Ascending aorta (tissue), 2 donors: ENCODE measurements around the gene FIGLA. TPM values are rescaled to one million over a fixed set of nuclear protein-coding genes. Genes with fewer than 3 reads are reported as not detected.

Experiments used
- DNase-seq, 2 donors: peaks; one replicate each; pipeline ENCODE4 v3.0.0-alpha.2; 2019; ENCODE audit warnings: low spot score in 2 of 2
- H3K27ac ChIP-seq, 2 donors: fragments of 200-600 bp; sonication (generic); one replicate each; pipeline ENCODE4 v1.5.1; 2016 to 2017; ENCODE audit warnings: mild to moderate bottlenecking in 1 of 2
- H3K27me3 ChIP-seq: fragments of 200-600 bp; sonication (generic); one replicate; pipeline ENCODE4 v1.5.1; 2017
- H3K36me3 ChIP-seq, 2 donors: fragments of 200-600 bp; sonication (generic); one replicate each; pipeline ENCODE4 v1.5.1; 2016
- H3K4me1 ChIP-seq, 2 donors: fragments of 200-600 bp; sonication (generic); one replicate each; pipeline ENCODE4 v1.5.1; 2016 to 2017; ENCODE audit warnings: mild to moderate bottlenecking in 1 of 2
- H3K4me3 ChIP-seq, 2 donors: fragments of 200-600 bp; sonication (generic); one replicate each; pipeline ENCODE4 v1.5.1; 2016 to 2017; ENCODE audit warnings: mild to moderate bottlenecking in 1 of 2
- H3K9me3 ChIP-seq, 2 donors: fragments of 200-600 bp; sonication (generic); one replicate each; pipeline ENCODE4 v1.5.1; 2016
- intact Hi-C: fragments of 100-400 bp; cut with DNase I; formaldehyde crosslinking; loops from one replicate; pipeline ENCODE4 v1.15.1; 2023
- total RNA-seq: library from RNA; depleted of rRNA; stranded (reverse); fragments of >200 nt; gene quantifications from one replicate; pipeline ENCODE4 v1.1.0, GENCODE V29; 2016
- TF ChIP-seq, protein P1 (sequence below), 3 experiments: fragments of 200-600 bp in 2 of 3; fragments of 450-650 bp in 1 of 3; sonication (generic) in 2 of 3; IDR thresholded peaks; one replicate each; pipeline ENCODE4 v1.5.1; 2016 to 2019; ENCODE audit warnings: antibody characterized with exemption in 3 of 3, mild to moderate bottlenecking in 1 of 3, moderate library complexity in 1 of 3

Gene FIGLA
- total RNA-seq, 1 donor from 2014 or later: not detected

DNA sequence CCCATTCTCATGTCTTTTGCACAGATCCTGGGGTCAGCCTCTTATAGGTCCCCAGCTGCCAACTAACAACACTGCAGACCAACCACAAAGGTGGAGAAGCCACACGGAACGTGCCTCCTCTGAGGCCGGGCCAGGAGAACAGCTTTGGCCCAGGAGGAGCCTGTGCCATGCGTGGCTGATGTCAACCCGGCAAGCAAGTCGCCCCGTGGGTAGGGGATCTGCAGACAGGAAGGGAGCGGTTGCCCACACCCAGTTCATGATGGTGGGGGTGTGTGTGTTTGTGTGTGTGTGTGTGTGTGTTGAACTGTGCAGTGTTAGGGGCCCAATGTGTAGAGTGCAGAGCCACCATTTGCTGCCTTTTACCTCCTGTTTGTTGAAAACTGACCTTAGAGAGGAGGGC, 32.4 kb upstream of the FIGLA start:
- no peak for DNase-seq
- intact Hi-C loops: no loop called here
- Histone ChIP-seq H3K27ac (no peak overlapping the region), H3K4me1 (no peaks in the 10 kb centered on the region), H3K27me3 (no peaks in the 10 kb centered on the region), H3K9me3 (no peaks in the 10 kb centered on the region), H3K36me3 (no peaks in the 10 kb centered on the region), H3K4me3 (no peak overlapping the region)
- TF ChIP-seq, protein P1, sequence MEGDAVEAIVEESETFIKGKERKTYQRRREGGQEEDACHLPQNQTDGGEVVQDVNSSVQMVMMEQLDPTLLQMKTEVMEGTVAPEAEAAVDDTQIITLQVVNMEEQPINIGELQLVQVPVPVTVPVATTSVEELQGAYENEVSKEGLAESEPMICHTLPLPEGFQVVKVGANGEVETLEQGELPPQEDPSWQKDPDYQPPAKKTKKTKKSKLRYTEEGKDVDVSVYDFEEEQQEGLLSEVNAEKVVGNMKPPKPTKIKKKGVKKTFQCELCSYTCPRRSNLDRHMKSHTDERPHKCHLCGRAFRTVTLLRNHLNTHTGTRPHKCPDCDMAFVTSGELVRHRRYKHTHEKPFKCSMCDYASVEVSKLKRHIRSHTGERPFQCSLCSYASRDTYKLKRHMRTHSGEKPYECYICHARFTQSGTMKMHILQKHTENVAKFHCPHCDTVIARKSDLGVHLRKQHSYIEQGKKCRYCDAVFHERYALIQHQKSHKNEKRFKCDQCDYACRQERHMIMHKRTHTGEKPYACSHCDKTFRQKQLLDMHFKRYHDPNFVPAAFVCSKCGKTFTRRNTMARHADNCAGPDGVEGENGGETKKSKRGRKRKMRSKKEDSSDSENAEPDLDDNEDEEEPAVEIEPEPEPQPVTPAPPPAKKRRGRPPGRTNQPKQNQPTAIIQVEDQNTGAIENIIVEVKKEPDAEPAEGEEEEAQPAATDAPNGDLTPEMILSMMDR (IDR thresholded peaks at IDR 0.05): no peak

- intact Hi-C loops: no loop called here
- DNase-seq: no peak
These were observed 30.1 kb upstream of the FIGLA start, which contains the start of gene CLEC4F for GRCh38 chr2:70820499-70820898. TSS of gene CLEC4F (minus strand) at chr2:70820599. CDS start at chr2:70820523, 76 bp downstream.

DNA sequence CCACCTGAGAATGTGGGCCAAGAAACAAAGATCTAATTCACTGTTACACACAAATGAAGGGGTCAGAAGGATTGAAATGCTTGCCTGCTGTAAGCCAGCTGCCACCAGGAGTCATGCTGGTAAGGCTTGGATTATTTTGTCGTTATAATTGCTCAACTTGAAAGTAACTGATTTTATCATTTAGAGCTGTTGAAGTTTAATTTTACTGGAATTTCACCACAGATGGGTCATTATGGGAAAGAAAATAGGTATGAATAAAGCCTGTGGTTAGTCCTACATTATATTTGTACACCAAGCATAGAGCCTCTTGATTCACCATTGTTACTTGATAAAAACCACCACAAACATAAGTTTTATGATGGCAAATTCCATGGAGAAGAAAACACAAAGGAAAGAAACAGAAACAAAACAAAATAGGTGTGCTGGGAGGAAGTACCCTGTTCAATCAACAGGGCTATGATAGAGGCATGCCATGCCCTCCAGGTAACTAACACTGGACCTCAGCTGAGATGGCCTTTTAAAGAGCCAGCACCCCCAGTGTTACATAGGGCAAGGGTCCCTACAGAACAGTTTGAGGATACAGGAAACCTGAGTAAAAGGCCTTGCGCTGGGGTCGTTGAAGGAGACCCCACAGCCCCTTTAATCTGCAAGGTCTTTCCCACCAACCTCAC, 27.0 kb upstream of the FIGLA start:
- H3K36me3 ChIP-seq: no peaks in the 10 kb centered on the region
- no peaks in the 10 kb centered on the region for H3K9me3 ChIP-seq
- H3K27me3 ChIP-seq: no peaks in the 10 kb centered on the region
- intact Hi-C loops: no loop called here
- H3K4me3 ChIP-seq: no peak overlapping the region
- TF ChIP-seq, protein P1 (IDR thresholded peaks at IDR 0.05): no peak
- H3K4me1 ChIP-seq: no peaks in the 10 kb centered on the region
- no peak for DNase-seq
- H3K27ac ChIP-seq: no peak overlapping the region

More at GRCh38 chr2:70820499-70820898, 30.1 kb upstream of the FIGLA start, which contains the start of gene CLEC4F:
- Histone ChIP-seq H3K36me3 (no peaks in the 10 kb centered on the region), H3K9me3 (no peaks in the 10 kb centered on the region), H3K27me3 (no peaks in the 10 kb centered on the region), H3K4me3 (no peak within 1 kb of the TSS), H3K27ac (no peak within 1 kb of the TSS), H3K4me1 (no peaks in the 10 kb centered on the region)
- TF ChIP-seq, protein P1 (IDR thresholded peaks at IDR 0.05): no peak

DNA sequence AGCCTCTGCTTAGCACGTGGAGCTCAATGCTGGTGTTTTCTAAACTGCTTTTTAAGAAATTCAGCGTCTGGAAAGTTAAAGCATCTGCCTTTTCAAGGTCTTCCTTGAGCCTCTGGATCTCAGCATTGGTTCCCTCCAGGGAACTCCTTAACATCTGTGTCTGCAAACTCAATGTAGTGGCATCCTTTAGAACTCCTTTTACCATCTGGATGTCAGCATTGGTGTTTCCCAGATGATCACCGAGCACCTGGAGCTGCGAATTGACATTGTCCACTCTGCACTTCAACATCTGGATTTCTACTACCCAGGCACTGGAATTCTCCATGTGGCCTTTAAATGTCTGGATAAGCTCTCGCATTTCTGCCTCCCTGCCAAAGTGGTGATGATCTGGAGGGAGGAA, 26.3 kb upstream of the FIGLA start:
- no peak overlapping the region for H3K27ac ChIP-seq
- no peaks in the 10 kb centered on the region for H3K27me3 ChIP-seq
- H3K36me3 ChIP-seq: no peaks in the 10 kb centered on the region
- intact Hi-C loops: no loop called here
- no peaks in the 10 kb centered on the region for H3K4me1 ChIP-seq
- TF ChIP-seq, protein P1 (IDR thresholded peaks at IDR 0.05): no peak
- no peaks in the 10 kb centered on the region for H3K9me3 ChIP-seq
- no peak overlapping the region for H3K4me3 ChIP-seq
- DNase-seq: no peak

DNA sequence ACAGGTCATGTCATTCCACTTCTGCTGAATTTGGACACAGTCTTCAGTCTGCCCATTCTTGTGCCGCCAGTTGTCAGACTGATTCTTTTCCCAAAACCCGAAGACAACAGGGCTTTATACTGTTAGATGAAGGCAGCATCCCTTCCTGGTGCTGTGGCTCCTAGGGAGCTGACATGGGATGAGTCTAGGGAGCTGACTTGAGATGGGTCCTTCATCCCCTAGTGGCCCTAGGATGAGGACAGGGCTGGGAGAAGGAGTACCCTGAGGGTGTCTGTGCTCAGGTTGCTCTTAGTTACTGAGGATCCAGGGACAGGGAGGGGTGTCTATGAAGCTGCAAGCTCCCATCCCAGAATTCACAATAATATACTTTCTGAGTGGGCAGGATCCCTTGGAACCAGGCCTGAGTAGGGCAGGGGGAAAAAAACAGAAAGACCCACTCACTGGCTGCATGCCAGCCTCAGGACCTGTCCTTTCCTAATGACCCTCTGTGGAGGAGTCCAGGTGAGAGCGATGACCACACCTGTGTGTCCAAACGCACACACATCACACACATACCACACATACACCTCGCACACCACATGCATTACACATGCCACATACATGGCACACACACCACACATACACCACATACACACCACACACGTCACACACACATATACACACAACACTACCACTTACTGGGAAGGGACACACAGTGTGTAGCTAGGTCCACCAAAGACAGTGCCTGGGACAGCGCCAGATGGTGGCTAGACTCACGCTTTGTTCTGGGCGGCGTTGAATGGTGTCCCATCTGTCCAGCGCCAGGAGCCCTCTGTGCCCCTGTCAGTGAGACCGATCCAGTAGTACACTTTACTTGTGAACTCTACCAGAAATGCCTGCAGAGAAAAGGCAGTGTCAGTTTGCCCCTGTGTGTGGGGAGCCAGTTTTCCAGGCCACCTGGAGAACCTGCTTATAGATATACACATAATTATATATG, 18.8 kb upstream of the FIGLA start:
- H3K27ac ChIP-seq: no peak overlapping the region

More for the DNA sequence above, 18.8 kb upstream of the FIGLA start:
- DNase-seq: no peak
- H3K27me3 ChIP-seq: no peaks in the 10 kb centered on the region
- H3K4me1 ChIP-seq: no peaks in the 10 kb centered on the region
- no peaks in the 10 kb centered on the region for H3K9me3 ChIP-seq
- no peak overlapping the region for H3K4me3 ChIP-seq
- no peaks in the 10 kb centered on the region for H3K36me3 ChIP-seq
- intact Hi-C loops: no loop called here
- TF ChIP-seq, protein P1 (IDR thresholded peaks at IDR 0.05): no peak
